Breast epithelium (tissue), 4 donors: Measurements from ENCODE around the gene BFSP1. TPM values are rescaled to one million over a fixed set of nuclear protein-coding genes. Genes with fewer than 3 reads are reported as not detected.

Experiments
- DNase-seq, 2 donors: peaks; one replicate each; pipeline ENCODE4 v3.0.0-alpha.2; 2019; ENCODE audit warnings: low spot score in 2 of 2
- H3K27ac ChIP-seq, 2 donors: fragments of 200-600 bp; sonication (generic) in 1 of 2; one replicate each; pipeline ENCODE4 v1.5.1; 2016 to 2019; ENCODE audit warnings: mild to moderate bottlenecking in 1 of 2
- H3K27me3 ChIP-seq, 2 donors: fragments of 200-600 bp; sonication (generic) in 1 of 2; one replicate each; pipeline versions ENCODE4 v1.5.1 to v1.6.0; 2017 to 2019; ENCODE audit warnings: control low read depth in 1 of 2, mild to moderate bottlenecking in 1 of 2
- H3K36me3 ChIP-seq: fragments of 200-600 bp; one replicate; pipeline ENCODE4 v1.5.1; 2019
- H3K4me1 ChIP-seq, 2 donors: fragments of 200-600 bp; sonication (generic); one replicate each; pipeline ENCODE4 v1.5.1; 2016 to 2019; ENCODE audit warnings: control low read depth in 1 of 2
- H3K4me3 ChIP-seq, 3 donors: fragments of 200-600 bp; sonication (generic); 1 replicate in 2 of 3; 2 replicates in 1 of 3; pipeline ENCODE4 v1.5.1; 2016 to 2019; ENCODE audit warnings: mild to moderate bottlenecking in 3 of 3, moderate library complexity in 2 of 3
- H3K9me3 ChIP-seq, 2 donors: fragments of 200-600 bp; sonication (generic) in 1 of 2; one replicate each; pipeline ENCODE4 v1.5.1; 2016 to 2019; ENCODE audit warnings: control low read depth in 1 of 2
- CTCF ChIP-seq, 3 donors: fragments of 450-650 bp; IDR thresholded peaks; one replicate each; pipeline ENCODE4 v1.5.1; 2016 to 2017; ENCODE audit warnings: antibody characterized with exemption in 3 of 3, mild to moderate bottlenecking in 3 of 3, moderate library complexity in 3 of 3
- POLR2A ChIP-seq: fragments of 450-650 bp; IDR thresholded peaks from one replicate; pipeline ENCODE4 v1.6.1; 2016; ENCODE audit warnings: antibody characterized with exemption, mild to moderate bottlenecking, moderate library complexity
- POLR2AphosphoS5 ChIP-seq, 3 donors: sonication (generic); formaldehyde crosslinking; IDR thresholded peaks; one replicate each; pipeline ENCODE4 v1.6.1; 2017; ENCODE audit warnings: antibody characterized with exemption in 3 of 3
- intact Hi-C: fragments of 100-400 bp; cut with DNase I; formaldehyde crosslinking; loops from one replicate; pipeline ENCODE4 v1.15.1; 2023; ENCODE audit warnings: low total_unique reads
- total RNA-seq, 3 donors: library from RNA; depleted of rRNA; stranded (reverse); fragments of >200 nt; gene quantifications; one replicate each; pipeline ENCODE4 v1.1.0, GENCODE V29; 2016

BFSP1 gene
- total RNA-seq, 3 donors from 2014 or later, result 0.80 to 2.8 (median 1.6) TPM

- H3K4me3 ChIP-seq, result no peak overlapping the region
- H3K27me3 ChIP-seq, result no peaks in the 10 kb centered on the region
- no peaks in the 10 kb centered on the region for H3K9me3 ChIP-seq
- H3K27ac ChIP-seq, result no peak overlapping the region
- no peak for TF ChIP-seq POLR2A
- TF ChIP-seq POLR2AphosphoS5 (IDR thresholded peaks at IDR 0.05), result no peak
- TF ChIP-seq CTCF (IDR thresholded peaks at IDR 0.05), result no peak
- intact Hi-C loops, result no loop called here
- no peaks in the 10 kb centered on the region for H3K36me3 ChIP-seq
- no peaks in the 10 kb centered on the region for H3K4me1 ChIP-seq
- no peak for DNase-seq
Measured at GRCh38 chr20:17495826-17496225, 35.4 kb downstream of the BFSP1 start.

- Histone ChIP-seq H3K27me3 (no peaks in the 10 kb centered on the region), H3K27ac (no peak overlapping the region), H3K4me1 (no peaks in the 10 kb centered on the region), H3K4me3 (no peak overlapping the region), H3K9me3 (no peaks in the 10 kb centered on the region), H3K36me3 (no peaks in the 10 kb centered on the region)
- TF ChIP-seq CTCF (IDR thresholded peaks at IDR 0.05) (no peak), POLR2A (no peak), POLR2AphosphoS5 (IDR thresholded peaks at IDR 0.05) (no peak)
- no peak for DNase-seq
- intact Hi-C loops, result no loop called here
Measured at GRCh38 chr20:17494201-17494600, 37.0 kb downstream of the BFSP1 start.

- Histone ChIP-seq H3K4me1 (no peaks in the 10 kb centered on the region), H3K36me3 (no peaks in the 10 kb centered on the region), H3K27me3 (no peaks in the 10 kb centered on the region), H3K27ac (no peak overlapping the region), H3K4me3 (no peak overlapping the region), H3K9me3 (no peaks in the 10 kb centered on the region)
- TF ChIP-seq POLR2AphosphoS5 (IDR thresholded peaks at IDR 0.05), result no peak
- TF ChIP-seq POLR2A, result no peak
- TF ChIP-seq CTCF (IDR thresholded peaks at IDR 0.05), result no peak
- no peak for DNase-seq
- intact Hi-C loops, result no loop called here
Measured at GRCh38 chr20:17493173-17493572, 38.0 kb downstream of the BFSP1 start.

GRCh38 chr20:17491488-17491887 is 39.7 kb downstream of the BFSP1 start:
- Histone ChIP-seq H3K27me3 (no peaks in the 10 kb centered on the region), H3K9me3 (no peaks in the 10 kb centered on the region), H3K4me1 (no peaks in the 10 kb centered on the region), H3K4me3 (no peak overlapping the region), H3K27ac (no peak overlapping the region), H3K36me3 (no peaks in the 10 kb centered on the region)
- intact Hi-C loops, result no loop called here
- no peak for DNase-seq
- no peak for TF ChIP-seq CTCF (IDR thresholded peaks at IDR 0.05)
- TF ChIP-seq POLR2AphosphoS5 (IDR thresholded peaks at IDR 0.05), result no peak
- TF ChIP-seq POLR2A, result no peak

- H3K9me3 ChIP-seq, result no peaks in the 10 kb centered on the region
- TF ChIP-seq POLR2A, result no peak
- H3K4me1 ChIP-seq, result no peaks in the 10 kb centered on the region
- H3K27me3 ChIP-seq, result no peaks in the 10 kb centered on the region
- H3K36me3 ChIP-seq, result no peaks in the 10 kb centered on the region
- intact Hi-C loops, result no loop called here
- no peak for DNase-seq
- H3K27ac ChIP-seq, result no peak overlapping the region
- H3K4me3 ChIP-seq, result no peak overlapping the region
Measured at GRCh38 chr20:17491041-17491440, 40.1 kb downstream of the BFSP1 start.

- no peaks in the 10 kb centered on the region for H3K9me3 ChIP-seq
- H3K4me3 ChIP-seq, result no peak overlapping the region
- H3K36me3 ChIP-seq, result no peaks in the 10 kb centered on the region
- no peaks in the 10 kb centered on the region for H3K27me3 ChIP-seq
- no peak for DNase-seq
- TF ChIP-seq POLR2A, result no peak
- TF ChIP-seq CTCF (IDR thresholded peaks at IDR 0.05), result no peak
- no peak for TF ChIP-seq POLR2AphosphoS5 (IDR thresholded peaks at IDR 0.05)
- H3K4me1 ChIP-seq, result no peaks in the 10 kb centered on the region
- H3K27ac ChIP-seq, result no peak overlapping the region
- intact Hi-C loops, result no loop called here
Measured at GRCh38 chr20:17490501-17490900, 40.7 kb downstream of the BFSP1 start.
